GM19395 (cell line): Measurements from ENCODE around the gene LZTS3.
"Not testable (repeated sequence)": the region's sequence is repeated elsewhere in the genome, so short reads cannot be mapped to it uniquely, and the experiment has no call there.

Experiments used
- ATAC-seq: cut with Tn5 transposase; IDR thresholded peaks from one replicate; pipeline ENCODE4 v1.9.1; 2021; ENCODE audit warnings: mild to moderate bottlenecking, moderate library complexity; ENCODE audit not compliant: unreplicated experiment

Gene LZTS3

DNA sequence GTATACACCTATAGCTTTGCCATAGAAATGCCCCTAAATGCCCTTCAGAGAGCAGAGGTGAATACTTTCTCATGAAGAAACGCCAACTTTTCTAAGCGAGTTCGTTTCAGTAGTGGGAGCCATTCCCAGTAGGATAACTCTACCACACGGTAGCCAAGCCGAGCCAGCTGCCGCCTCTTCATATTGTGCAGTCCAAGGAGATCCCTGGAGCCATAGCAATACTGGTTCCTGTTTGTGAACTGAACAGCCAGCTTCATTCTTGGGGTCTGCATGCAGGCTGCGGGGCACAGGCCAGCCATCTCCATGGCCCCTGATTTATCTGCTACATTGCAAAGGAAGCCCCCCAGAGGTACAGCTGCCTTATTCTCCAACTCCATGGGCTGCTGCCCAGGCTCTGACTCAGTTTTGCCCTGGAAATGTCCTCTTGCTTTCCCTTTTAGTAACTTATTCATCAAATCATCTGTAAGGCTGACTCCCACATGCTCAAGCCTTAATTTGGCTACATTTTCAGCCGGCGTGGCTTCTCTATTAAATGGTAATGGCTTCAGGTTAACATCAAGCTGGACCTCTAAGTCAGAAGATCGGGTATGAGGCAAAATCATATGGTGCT, 26.5 kb downstream of the LZTS3 start:
- no peak for ATAC-seq

DNA sequence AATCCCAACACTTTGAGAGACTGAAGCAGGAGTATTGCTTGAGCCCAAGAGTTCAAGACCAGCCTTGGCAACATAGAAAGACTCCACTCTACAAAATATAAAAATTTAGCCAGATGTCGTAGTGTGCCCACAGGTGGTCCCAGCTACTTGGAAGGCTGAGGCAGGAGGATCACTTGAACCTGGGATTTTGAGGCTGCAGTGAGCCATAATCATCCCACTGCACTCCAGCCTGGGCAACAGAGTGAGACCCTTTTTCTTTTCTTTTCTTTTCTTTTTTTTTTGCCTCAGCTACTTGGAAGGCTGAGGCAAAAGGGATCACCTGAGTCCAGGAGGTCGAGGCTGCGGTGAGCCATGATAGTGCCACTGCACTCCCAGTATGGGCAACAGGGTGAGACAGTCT, 31.6 kb downstream of the LZTS3 start:
- no peak for ATAC-seq

DNA sequence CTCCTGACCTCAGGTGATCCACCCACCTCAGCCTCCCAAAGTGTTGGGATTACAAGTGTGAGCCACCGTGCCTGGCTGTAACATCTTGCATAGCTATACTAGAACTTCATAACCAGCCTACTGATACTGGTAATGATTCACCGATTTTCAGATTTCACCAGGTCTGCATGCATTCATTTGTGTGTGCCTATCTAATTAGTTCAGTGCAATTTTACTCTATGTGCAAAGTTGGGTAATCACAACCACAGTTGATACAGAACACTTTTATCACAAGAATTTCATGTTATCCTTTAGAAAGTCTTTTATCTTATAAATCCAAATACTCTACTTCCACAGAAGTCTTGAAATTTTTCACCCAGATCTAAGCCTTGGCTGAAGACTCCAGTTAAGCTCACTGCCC, 35.9 kb downstream of the LZTS3 start:
- ATAC-seq = no peak

DNA sequence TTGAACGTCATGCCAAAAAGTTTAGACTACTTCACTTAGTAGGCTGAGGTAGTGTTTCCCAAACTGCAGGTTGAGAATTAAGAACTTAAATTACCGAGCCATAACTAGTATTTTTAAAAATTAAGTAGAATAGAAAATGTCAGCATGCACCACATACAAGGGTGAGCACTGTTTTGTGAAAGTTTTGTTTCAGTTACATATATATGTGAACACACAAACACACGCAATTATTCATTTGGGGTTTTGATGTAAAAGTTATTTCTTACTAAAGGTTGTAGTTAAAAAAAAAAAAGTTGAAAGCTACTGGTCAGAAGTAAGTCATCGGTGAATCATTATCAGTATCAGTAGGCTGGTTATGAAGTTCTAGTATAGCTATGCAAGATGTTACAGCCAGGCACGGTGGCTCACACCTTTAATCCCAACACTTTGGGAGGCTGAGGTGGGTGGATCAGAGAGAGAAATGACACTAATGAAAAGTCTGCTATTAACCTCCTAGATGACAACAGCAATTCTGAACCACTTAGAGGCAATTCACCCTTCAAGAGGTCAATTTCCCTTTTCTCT, 37.8 kb downstream of the LZTS3 start:
- ATAC-seq = no peak

DNA sequence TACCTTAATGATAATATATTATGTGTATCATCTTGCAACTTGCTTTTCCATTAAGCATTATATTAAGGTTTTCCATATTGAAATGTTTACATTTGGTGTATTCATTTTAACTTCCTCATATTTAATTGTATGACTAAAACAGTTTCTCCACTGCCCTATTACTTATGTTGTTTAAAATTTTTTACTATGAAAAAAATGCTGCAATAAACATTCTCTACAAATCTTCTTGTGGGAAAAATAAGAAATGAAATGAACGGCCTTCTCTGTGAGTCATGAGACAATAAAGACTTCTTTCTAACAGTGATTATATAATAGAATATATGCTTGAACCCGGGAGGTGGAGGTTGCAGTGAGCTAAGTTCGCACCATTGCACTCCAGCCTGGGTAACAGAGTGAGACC, 39.2 kb downstream of the LZTS3 start:
- no peak for ATAC-seq

DNA sequence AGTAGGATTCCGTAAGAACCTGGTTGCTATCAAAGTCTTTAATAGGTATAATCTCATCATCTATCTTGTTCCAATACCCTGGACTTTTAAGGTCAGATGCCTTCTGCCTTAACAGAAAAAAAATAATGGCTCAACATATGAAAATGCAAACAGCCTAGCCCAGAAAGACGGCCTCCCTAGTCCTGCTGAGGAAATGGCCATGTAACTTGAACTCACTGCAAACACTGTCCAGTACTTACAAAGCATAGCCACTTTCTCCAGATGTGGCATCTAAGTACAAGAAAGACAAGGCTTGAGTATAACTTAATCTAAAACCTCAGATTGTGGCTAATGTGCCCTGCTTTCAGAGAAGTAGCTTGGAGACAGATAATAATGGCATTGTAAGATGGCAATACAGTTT, 40.2 kb downstream of the LZTS3 start:
- no peak for ATAC-seq

DNA sequence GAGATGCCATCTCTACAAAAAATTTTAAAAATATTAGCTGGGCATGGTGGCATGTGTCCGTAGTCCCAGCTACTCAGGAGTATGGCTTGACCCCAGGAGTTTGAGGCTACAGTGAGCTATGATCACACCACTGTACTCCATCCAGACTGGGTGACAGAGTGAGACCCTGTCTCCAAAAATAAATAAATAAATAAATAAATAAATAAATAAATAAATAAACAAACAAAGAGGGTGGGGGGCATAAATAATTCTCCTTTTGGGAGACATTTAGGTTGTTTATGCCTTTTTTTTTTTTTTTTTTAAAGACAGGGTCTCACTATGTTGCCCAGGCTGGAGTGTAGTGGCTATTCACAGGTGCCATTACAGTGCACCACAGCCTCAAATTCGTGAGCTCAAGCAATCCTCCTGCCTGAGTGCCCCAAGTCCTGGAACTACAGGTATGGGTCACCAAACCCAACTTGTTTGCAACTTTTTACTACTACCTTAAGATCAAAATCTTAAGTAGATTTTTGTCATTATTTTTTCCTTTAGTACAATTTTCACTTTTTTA, 43.2 kb downstream of the LZTS3 start:
- ATAC-seq = no peak

DNA sequence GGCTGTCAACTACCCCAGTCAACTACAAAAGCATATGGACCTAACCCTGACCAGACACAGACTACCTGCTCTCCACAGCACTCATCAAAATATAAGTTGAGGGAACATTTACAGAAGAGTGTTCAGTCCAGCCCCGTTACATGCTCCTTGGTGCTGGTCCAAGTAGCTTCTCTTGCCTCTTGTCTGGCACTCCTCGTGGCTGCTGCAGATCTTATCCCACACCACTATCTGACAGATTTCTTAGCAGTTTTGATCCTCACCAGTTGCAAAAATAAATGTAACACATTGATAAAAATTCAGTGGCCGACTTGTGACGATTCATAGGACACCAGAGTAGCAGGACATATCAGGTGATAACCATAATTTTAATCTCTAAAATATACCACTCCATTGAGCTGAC, 44.3 kb downstream of the LZTS3 start:
- no peak for ATAC-seq

DNA sequence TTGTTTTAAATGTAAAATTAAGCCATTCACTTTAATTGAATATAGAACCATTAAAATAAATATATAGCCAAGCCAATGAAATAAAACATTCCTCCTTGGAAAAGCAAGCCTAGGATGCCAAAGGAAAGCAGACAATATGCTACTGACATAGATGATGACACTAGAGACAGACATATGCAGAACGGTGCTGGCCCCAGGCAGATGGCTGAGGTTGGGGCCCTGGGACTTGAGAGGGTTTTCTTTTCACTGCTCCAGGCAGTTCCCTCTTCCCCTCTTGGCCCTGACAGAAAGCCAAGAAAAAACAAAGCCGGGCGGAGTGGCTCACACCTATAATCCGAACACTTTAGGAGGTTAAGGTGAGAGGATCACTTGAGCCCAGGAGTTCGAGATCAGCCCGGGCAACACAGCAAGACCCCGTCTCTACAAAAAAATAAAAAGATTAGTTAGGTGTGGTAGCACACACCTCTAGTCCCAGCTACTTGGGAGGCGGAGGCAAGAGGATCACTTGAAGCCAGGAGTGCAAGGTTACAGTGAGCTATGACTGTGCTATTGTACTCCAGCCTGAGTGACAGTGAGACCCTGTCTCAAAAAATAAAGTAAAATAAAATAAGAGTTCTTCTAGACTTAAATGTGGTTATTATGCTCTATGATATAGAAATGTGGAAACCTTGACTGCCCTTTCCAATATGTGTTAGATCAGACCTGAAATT, 44.9 kb downstream of the LZTS3 start:
- no peak for ATAC-seq

DNA sequence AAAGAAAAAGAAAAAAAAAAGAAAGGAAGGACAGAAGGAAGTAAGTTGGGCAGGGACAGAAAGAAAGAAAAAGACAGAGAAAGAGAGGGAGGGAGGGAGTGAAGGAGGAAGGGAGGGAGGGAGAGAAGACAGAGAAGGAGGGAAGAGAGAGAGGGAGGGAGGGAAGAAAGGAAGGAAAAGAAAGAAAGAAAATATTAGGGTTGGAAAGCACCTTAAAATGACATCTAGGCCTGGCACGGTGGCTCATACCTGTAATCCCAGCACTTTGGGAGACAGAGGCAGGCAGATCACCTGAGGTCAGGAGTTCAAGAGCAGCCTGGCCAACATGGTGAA, 46.9 kb downstream of the LZTS3 start:
- no peak for ATAC-seq

DNA sequence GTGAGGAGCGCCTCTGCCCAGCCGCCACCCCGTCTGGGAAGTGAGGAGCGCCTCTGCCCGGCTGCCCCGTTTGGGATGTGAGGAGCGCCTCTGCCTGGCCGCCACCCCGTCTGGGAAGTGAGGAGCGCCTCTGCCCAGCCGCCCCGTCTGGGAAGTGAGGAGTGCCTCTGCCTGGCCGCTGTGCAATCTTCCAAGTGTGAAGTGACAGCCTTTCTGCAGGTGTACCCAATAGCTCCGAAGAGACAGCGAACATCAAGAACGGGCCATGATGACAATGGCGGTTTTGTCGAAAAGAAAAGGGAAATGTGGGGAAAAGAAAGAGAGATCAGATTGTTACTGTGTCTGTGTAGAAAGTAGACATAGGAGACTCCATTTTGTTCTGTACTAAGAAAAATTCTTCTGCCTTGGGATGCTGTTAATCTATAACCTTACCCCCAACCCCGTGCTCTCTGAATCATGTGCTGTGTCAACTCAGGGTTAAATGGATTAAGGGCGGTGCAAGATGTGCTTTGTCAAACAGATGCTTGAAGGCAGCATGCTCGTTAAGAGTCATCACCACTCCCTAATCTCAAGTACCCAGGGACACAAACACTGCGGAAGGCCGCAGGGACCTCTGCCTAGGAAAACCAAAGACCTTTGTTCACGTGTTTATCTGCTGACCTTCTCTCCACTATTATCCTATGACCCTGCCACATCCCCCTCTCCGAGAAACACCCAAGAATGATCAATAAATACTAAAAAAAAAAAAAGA, 47.4 kb downstream of the LZTS3 start:
- ATAC-seq = not testable (repeated sequence)

DNA sequence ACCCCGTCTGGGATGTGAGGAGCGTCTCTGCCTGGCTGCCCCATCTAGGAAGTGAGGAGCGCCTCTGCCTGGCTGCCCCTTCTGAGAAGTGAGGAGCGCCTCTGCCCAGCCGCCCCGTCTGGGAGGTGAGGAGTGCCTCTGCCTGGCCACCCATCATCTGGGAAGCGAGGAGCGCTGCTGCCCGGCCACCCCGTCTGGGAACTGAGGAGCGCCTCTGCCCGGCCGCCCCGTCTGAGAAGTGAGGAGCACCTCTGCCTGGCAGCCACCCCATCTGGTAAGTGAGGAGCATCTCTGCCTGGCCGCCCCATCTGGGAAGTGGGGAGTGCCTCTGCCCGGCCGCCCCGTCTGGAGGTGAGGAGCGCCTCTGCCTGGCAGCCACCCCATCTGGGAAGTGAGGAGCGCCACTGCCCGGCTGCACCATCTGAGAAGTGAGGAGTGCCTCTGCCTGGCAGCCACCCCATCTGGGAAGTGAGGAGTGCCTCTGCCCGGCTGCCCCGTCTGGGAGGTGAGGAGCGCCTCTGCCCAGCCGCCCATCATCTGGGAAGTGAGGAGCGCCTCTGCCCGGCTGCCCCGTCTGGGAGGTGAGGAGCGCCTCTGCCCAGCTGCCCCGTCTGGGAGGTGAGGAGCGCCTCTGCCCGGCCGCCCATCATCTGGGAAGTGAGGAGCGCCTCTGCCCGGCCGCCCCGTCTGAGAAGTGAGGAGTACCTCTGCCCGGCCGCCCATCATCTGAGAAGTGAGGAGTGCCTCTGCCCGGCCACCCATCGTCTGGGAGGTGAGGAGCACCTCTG, 48.4 kb downstream of the LZTS3 start:
- not testable (repeated sequence) for ATAC-seq

DNA sequence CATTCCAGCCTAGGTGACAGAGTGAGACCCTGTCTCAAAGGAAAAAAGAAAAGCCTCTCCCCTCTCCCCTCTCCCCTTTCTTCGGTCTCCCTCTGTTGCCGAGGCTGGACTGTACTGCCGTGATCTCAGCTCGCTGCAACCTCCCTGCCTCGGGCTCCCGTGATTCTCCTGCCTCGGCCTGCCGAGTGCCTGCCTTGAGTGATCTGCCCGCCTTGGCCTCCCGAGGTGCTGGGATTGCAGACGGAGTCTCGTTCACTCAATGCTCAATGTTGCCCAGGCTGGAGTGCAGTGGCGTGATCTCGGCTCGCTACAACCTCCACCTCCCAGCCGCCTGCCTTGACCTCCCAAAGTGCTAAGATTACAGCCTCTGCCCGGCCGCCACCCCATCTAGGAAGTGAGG, 49.2 kb downstream of the LZTS3 start:
- ATAC-seq = not testable (repeated sequence)

DNA sequence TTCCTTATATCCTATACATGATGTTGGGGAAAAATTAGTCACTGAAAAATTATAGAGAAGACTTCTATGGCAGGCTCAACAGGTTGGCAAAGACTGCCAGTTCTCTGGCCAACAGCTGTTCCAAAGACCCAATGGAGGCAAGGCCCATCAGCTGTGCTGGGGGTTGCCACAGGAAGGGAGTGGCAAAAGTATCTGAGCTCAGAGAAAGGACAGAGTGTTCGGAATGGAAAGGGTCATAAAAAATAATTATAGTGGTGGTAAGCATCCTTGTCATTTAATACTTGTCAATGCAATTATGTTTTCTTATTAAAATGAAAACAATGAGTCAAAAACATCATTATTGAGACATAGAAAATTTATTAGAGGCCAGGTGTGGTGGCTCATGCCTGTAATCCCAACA, 49.8 kb downstream of the LZTS3 start:
- ATAC-seq = no peak

DNA sequence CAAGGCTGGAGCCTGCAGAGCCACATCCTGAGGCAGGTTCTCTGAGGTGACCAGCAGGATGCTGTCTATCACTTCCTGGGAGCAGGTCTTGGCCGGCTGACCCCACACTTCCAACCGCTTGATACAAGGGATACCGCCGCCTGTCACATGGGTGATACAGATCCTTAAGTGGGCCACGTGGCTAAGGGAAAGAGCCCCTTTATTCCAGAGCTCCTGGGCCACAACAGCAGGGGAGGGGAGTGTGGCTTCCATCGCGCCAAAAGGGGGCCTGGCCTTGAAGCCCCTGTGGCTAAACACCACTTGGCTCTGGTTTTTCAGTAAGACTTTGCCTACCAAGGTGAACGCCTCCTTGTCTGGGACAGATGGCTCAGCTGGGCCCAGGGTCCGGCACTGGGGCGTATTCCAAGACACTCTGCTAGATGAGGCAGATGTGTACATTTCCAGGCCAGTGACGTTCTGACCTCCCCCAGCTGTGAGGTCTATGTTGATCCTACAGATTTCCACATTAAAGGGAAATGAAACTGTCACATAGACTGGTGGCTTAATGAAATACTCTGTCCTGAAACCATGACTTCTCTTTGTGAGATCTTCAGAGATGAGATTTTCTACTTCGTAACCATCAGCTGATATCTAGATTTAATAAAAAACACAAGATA, 51.3 kb downstream of the LZTS3 start:
- ATAC-seq = no peak

DNA sequence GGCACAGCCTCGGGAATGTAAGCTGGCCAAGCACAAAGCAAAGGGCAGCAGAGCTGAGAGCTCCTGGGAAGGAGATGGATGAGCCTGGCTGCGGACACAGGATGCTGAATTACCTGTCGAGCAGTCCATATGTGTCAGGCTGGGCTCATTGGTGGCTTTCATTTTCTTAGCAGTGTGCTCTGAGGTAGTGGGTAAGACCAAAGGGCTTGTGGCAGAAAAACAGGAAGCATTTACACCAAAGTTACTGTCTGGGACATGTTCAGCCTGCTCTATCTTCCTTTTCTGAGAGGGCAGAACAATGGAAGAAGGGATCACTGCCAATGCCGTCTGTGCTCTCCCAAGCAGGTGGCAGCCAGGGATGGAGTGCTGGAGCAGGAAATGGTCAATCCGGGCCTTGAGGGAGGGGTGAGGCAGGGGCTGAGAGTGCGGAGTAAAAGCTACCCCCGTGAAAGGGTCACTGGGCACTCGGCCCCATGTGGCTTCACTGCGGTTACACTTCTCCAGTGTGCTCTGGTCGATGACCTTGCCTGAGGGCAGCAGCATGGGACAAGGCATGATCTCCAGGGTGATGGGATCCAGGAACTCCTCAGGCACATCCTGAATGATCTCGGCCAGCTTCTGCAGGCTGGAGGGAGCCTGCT, 52.0 kb downstream of the LZTS3 start:
- no peak for ATAC-seq

DNA sequence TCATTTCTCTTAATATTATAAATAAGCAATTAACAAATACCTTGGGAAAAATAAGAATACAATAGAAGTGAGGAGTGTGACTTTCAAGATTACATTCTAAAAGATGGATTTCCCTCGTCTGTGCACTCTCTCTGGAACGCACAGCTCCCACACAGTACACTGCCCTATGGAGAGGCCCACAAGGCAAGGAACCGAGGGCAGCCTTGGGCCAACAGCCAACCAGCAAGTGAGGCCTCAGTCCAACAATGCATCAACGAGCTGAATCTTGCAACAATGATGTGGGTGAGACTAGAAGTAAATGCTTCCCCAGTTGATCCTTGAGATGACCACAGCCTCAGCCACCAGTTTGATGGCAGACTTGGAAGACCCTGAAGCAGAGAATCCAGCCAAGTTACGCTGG, 54.3 kb downstream of the LZTS3 start:
- ATAC-seq = no peak

DNA sequence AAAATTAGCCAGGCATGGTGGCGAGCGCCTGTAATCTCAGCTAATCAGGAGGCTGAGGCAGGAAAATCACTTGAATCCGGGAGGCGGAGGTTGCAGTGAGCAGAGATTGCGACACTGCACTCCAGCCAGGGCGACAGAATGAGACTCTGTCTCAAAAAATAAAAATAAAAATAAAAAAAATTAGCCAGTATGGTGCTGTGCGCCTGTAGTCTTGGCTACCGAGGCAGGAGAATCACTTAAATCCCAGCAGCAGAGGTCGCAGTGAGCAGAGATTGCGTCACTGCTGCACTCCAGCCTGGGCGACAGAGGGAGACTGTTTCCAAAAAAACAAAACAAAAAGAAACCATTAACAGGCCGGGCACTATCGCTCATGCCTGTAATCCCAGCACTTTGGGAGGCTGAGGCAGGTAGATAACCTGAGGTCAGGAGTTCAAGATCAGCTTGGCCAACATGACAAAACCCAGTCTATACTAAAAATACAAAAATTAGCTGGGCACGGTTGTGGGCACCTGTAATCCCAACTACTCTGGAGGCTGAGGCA, 55.4 kb downstream of the LZTS3 start:
- ATAC-seq = not testable (repeated sequence)

DNA sequence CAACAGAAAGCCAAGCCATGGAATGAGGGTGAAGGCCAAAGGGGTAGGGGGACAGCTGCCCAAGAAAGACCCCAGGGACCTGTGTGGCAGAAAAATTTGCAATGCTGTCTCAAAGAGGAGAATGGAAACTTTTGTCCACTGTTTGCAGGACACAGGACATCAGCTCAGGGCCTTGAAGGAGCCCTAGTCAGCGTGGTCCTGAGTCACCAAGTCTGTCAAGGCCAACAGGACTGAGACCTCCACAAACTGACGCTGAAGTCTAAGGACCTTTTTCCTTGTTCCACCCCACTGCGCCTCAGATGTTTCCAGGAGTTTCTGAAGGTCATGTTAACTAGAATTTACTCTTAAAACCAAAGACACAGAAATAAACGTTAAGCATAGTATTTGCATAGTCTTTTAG, 57.0 kb downstream of the LZTS3 start:
- no peak for ATAC-seq
